GM18508 (cell line): ENCODE data around the gene AMHR2.
"Not testable (repeated sequence)": the region's sequence is repeated elsewhere in the genome, so short reads cannot be mapped to it uniquely, and the experiment has no call there.

Experiments used
- ATAC-seq: cut with Tn5 transposase; IDR thresholded peaks from one replicate; pipeline ENCODE4 v1.9.1; 2021; ENCODE audit warnings: moderate number of reproducible peaks; ENCODE audit not compliant: insufficient read depth, unreplicated experiment

Gene AMHR2

GRCh38 chr12:53423597-53423996 is at the start of gene AMHR2:
TSS of gene AMHR2 (plus strand) at chr12:53423855. CDS start at chr12:53423935, 80 bp downstream.
- ATAC-seq, result no peak

- not testable (repeated sequence) for ATAC-seq
Observed at GRCh38 chr12:53374277-53374676, 49.4 kb upstream of the AMHR2 start.

DNA sequence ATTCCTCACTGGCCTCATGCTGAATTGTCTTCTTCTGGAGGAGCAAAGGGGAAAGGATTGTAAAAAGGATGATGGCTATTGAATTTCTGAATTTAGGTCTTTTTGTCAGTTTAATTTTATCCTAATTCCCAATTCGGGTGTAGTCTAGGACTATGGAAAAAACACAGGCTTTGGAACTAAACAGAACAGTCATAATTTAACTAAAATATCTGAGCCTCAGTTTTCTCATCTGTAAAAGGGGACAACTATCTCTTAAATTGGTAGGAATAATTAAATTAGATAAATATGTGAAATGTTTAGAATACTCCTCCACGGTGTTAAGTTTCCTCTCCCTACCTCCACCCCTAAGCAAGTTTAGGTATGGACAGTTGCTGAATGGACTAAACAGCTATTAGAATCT is 46.9 kb upstream of the AMHR2 start:
- no peak for ATAC-seq

DNA sequence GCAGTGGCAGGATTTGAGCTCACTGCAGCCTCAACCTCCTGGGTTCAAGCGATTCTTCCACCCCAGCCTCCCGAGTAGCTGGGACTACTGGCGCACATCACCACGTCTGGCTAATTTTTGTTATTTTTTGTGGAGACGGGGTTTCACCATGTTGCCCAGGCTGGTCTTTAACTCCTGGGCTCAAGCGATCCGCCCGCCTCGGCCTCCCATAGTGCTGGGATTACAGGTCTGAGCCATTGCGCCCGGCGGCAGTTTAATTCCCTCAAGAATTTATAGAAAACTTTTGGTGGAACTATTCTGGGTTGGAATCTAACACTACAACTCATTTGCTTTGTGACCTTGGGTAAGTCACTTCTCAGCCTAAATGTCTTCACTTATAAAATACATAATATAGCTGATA is 45.4 kb upstream of the AMHR2 start:
- ATAC-seq, result no peak

GRCh38 chr12:53378724-53379388 is 44.8 kb upstream of the AMHR2 start:
- no peak for ATAC-seq

GRCh38 chr12:53379389-53380103 is 44.1 kb upstream of the AMHR2 start:
- ATAC-seq, result peak; percentile 74

DNA sequence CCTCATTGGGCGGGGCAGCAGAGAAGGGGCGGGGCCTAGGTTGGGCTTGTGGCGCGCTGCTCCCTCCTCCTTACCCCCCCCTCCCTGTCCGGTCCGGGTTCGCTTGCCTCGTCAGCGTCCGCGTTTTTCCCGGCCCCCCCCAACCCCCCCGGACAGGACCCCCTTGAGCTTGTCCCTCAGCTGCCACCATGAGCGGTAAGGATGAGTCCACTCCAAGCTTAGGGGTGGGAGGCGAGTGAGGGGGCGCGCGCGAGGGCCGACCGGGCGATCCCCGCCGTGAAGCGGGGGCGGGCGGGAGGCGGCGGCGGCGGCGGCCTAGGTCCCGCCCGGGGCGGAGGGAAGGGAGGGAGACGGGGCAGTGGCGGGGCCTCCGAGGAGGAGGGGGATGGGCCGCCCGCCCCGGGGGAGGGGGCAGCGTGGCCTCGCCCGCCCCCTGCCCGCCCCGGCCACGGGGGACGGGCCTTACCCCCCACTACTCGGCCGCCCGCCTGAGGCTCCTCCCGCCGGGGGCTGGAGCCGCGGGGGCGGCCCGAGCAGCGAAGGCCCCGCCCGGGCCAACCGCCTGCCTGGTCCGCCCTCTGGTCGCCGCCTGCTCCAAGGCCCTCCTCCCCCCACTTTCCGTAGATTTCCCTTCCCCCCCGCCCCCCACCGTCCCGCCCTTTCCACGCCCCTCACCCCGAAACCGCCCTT is 43.4 kb upstream of the AMHR2 start, which contains the start of gene SP1:
TSS of gene SP1 (plus strand) at position 73 of the 690 bp plus-strand sequence. CDS start at position 189, 116 bp downstream.
- no peak for ATAC-seq

DNA sequence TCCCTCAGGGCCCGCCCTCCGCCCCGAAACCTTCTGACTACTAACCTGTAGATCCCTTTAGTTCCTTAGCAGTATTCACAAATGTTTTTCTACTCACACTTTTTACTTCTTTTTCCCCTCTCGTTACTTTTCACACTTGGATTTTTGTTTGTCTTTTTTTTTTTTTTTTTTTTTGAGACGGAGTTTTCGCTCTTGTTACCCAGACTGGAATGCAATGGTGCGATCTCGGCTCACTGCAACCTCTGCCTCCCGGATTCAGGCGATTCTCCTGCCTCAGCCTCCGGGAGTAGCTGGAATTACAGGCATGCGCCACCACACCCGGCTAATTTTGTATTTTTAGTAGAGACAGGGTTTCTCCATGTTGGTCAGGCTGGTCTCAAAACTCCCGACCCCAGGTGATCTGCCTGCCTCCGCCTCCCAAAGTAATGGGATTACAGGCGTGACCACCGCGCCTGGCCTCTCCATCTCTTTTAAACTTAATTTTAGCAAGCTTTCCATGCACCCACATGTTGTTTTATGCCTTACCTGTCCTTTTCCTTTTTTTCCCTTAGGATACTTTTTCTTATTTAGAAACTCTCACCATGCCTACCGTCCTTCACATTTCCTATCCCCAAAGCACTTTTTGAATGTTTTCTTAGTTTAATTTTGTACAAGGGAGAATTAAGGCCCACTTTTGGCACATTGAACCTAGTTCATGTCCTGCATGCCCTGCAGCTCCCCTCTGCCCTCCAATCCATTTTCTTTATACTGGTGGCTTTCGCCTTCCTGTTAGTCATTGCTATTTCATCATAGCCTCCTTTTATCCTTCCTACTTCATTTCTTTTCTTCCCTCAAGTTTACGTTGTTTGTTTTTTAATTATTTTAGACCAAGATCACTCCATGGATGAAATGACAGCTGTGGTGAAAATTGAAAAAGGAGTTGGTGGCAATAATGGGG is 42.6 kb upstream of the AMHR2 start:
- ATAC-seq, result no peak

GRCh38 chr12:53381731-53382630 is 41.7 kb upstream of the AMHR2 start:
- no peak for ATAC-seq

GRCh38 chr12:53383258-53383657 is 40.4 kb upstream of the AMHR2 start:
- ATAC-seq, result no peak

DNA sequence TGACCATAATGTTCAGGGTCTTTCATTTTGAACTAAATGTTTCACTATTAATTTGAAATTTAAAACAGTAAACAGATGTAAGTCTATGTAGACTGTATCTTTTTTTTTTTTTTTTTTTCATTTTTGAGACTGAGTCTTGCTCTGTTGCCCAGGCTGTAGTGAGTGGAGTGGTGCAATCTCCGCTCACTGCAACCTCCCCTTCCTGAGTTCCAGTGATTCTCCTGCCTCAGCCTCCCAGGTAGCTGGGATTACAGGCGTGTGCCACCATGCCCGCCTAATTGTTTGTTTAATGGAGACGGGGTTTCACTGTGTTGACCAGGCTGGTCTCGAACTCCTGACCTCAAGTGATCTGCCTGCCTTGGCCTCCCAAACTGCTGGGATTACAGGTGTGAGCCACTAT is 37.3 kb upstream of the AMHR2 start:
- ATAC-seq, result not testable (repeated sequence)

- ATAC-seq, result no peak
Observed at GRCh38 chr12:53388932-53389331, 34.7 kb upstream of the AMHR2 start.

DNA sequence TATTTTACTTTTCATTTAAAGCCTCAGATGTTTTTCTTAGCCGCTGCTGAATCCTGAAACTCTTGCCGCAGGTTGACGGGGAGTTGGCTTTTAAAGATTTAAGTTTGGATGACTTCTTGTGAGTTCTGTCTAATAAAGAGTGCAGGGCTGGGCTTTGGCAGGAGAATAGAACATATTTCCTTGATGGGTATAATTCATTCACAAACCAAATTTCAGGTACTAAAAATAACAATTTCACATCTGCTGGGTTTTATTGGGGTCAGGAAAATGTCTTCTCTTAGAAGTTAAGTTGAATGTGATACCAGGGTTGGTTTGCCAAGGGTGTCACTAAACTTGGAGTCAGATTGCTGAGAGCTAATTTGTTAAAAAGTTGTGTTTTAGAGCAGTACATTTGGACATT is 34.0 kb upstream of the AMHR2 start:
- ATAC-seq, result no peak

- ATAC-seq, result no peak
Observed at GRCh38 chr12:53391724-53392123, 31.9 kb upstream of the AMHR2 start.

GRCh38 chr12:53399896-53400295 is 23.8 kb upstream of the AMHR2 start:
- no peak for ATAC-seq

- ATAC-seq, result not testable (repeated sequence)
Observed at GRCh38 chr12:53402351-53402750, 21.3 kb upstream of the AMHR2 start.

DNA sequence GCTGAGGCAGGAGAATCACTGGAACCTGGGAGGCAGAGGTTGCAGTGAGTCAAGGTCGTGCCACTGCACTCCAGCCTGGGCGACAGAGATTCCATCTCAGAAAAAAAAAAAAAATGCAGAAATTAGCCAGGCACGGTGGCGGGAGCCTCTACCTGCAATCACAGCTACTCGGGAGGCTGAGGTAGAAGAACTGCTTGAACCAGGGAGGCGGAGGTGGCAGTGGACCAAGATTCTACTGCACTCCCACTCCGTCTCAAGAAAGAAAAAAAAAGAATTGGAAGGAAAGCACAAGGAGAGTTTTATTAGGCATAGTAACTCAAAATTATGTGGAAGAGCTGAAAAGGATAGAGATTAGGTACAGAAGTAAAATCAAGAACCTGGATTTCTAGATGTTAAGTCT is 20.8 kb upstream of the AMHR2 start:
- ATAC-seq, result no peak

GRCh38 chr12:53410951-53411350 is 12.7 kb upstream of the AMHR2 start:
- no peak for ATAC-seq
